Peyer's patch (tissue), 4 donors: ENCODE results near the gene ITGB7. TPM values are rescaled to one million over a fixed set of nuclear protein-coding genes. Genes with fewer than 3 reads are reported as not detected.

Experiments used
- DNase-seq, 3 donors: peaks; one replicate each; pipeline ENCODE4 v3.0.0-alpha.2; 2017 to 2019
- H3K27ac ChIP-seq, 4 donors: fragments of 200-600 bp; sonication (generic); one replicate each; pipeline ENCODE4 v1.5.1; 2016 to 2019
- H3K27me3 ChIP-seq, 2 donors: fragments of 200-600 bp; sonication (generic); one replicate each; pipeline ENCODE4 v1.5.1; 2019
- H3K36me3 ChIP-seq, 3 donors: fragments of 200-600 bp; sonication (generic); one replicate each; pipeline ENCODE4 v1.5.1; 2016 to 2019
- H3K4me1 ChIP-seq, 4 donors: fragments of 200-600 bp; sonication (generic); one replicate each; pipeline ENCODE4 v1.5.1; 2016 to 2019
- H3K4me3 ChIP-seq, 4 donors: fragments of 200-600 bp; sonication (generic); 1 replicate in 3 of 4; 2 replicates in 1 of 4; pipeline ENCODE4 v1.5.1; 2016 to 2019; ENCODE audit warnings: mild to moderate bottlenecking in 1 of 4
- H3K9me3 ChIP-seq, 4 donors: fragments of 200-600 bp; sonication (generic); one replicate each; pipeline ENCODE4 v1.5.1; 2016 to 2019; ENCODE audit warnings: mild to moderate bottlenecking in 1 of 4
- CTCF ChIP-seq, 6 experiments: fragments of 450-650 bp in 4 of 6; fragments of 200-600 bp in 2 of 6; sonication (generic) in 1 of 6; IDR thresholded peaks; one replicate each; pipeline ENCODE4 v1.5.1; 2017 to 2019; ENCODE audit warnings: antibody characterized with exemption in 6 of 6, mild to moderate bottlenecking in 3 of 6, moderate library complexity in 1 of 6
- POLR2A ChIP-seq, 2 donors: fragments of 450-650 bp; IDR thresholded peaks; one replicate each; pipeline ENCODE4 v1.5.1; 2017; ENCODE audit warnings: antibody characterized with exemption in 2 of 2, mild to moderate bottlenecking in 2 of 2, moderate library complexity in 2 of 2
- total RNA-seq, 4 donors: library from RNA; depleted of rRNA; stranded (reverse); fragments of >200 nt; gene quantifications; one replicate each; pipeline ENCODE4 v1.1.0, GENCODE V29; 2016

Gene ITGB7
- total RNA-seq, 4 donors from 2014 or later = 3.8 to 66.0 (median 4.4) TPM

- H3K4me3 ChIP-seq = peak overlapping the region; percentile 52 to 74 (median 62)
- DNase-seq = peak in 2 of 3 donors; percentile 66 to 71
- no peaks in the 10 kb centered on the region for H3K9me3 ChIP-seq
- TF ChIP-seq CTCF (IDR thresholded peaks at IDR 0.05) (no peak), POLR2A (IDR thresholded peaks at IDR 0.05) (no peak)
- peak overlapping the region; percentile 69 to 78 (median 73) for H3K27ac ChIP-seq
- no peaks in the 10 kb centered on the region for H3K27me3 ChIP-seq
- H3K4me1 ChIP-seq = peaks cover 0 to 36% (median 6%) of the 10 kb centered on the region in 4 donors
- H3K36me3 ChIP-seq = no peaks in the 10 kb centered on the region
These were observed 25.8 kb upstream of the ITGB7 start for GRCh38 chr12:53232646-53233461.

GRCh38 chr12:53231921-53232645, 25.0 kb upstream of the ITGB7 start, which contains the start of gene RARG:
TSS of gene RARG (minus strand) at chr12:53232209. CDS start at chr12:53227545, 4,664 bp downstream.
- H3K36me3 ChIP-seq = no peaks in the 10 kb centered on the region
- H3K4me3 ChIP-seq = peak within 1 kb of the TSS; percentile 52 to 74 (median 62)
- DNase-seq = peak; percentile 56 to 76 (median 59)
- H3K4me1 ChIP-seq = peaks cover 0 to 36% (median 6%) of the 10 kb centered on the region in 4 donors
- H3K27me3 ChIP-seq = no peaks in the 10 kb centered on the region
- H3K9me3 ChIP-seq = no peaks in the 10 kb centered on the region
- H3K27ac ChIP-seq = peak within 1 kb of the TSS; percentile 69 to 78 (median 73)
- TF ChIP-seq POLR2A (IDR thresholded peaks at IDR 0.05) (no peak), CTCF (IDR thresholded peaks at IDR 0.05) (no peak)

GRCh38 chr12:53231671-53231920, 24.5 kb upstream of the ITGB7 start:
- H3K4me3 ChIP-seq = peak overlapping the region; percentile 52 to 74 (median 62)
- peaks cover 0 to 36% (median 6%) of the 10 kb centered on the region in 4 donors for H3K4me1 ChIP-seq
- H3K27ac ChIP-seq = peak overlapping the region; percentile 69 to 78 (median 73)
- DNase-seq = no peak
- no peak for TF ChIP-seq POLR2A (IDR thresholded peaks at IDR 0.05)
- TF ChIP-seq CTCF (IDR thresholded peaks at IDR 0.05) = no peak
- no peaks in the 10 kb centered on the region for H3K27me3 ChIP-seq
- no peaks in the 10 kb centered on the region for H3K36me3 ChIP-seq
- H3K9me3 ChIP-seq = no peaks in the 10 kb centered on the region

- no peak for TF ChIP-seq CTCF (IDR thresholded peaks at IDR 0.05)
- TF ChIP-seq POLR2A (IDR thresholded peaks at IDR 0.05) = no peak
- Histone ChIP-seq H3K4me1 (peaks cover 0 to 36% (median 6%) of the 10 kb centered on the region in 4 donors), H3K27me3 (no peaks in the 10 kb centered on the region), H3K36me3 (no peaks in the 10 kb centered on the region), H3K27ac (no peak overlapping the region), H3K4me3 (no peak overlapping the region), H3K9me3 (no peaks in the 10 kb centered on the region)
- peak in 1 of 3 donors; percentile 55 for DNase-seq
These were observed 23.2 kb upstream of the ITGB7 start for GRCh38 chr12:53230108-53230845.

GRCh38 chr12:53229454-53229853, 22.4 kb upstream of the ITGB7 start:
- H3K27ac ChIP-seq = no peak overlapping the region
- no peaks in the 10 kb centered on the region for H3K27me3 ChIP-seq
- H3K9me3 ChIP-seq = no peaks in the 10 kb centered on the region
- H3K4me1 ChIP-seq = peaks cover 0 to 41% (median 6%) of the 10 kb centered on the region in 4 donors
- no peak for DNase-seq
- no peaks in the 10 kb centered on the region for H3K36me3 ChIP-seq
- TF ChIP-seq CTCF (IDR thresholded peaks at IDR 0.05) = no peak
- H3K4me3 ChIP-seq = no peak overlapping the region
